ENCODE data around the gene PJA1. TPM values are rescaled to one million over a fixed set of nuclear protein-coding genes. Genes with fewer than 3 reads are reported as not detected.

The PJA1 gene
- total RNA-seq, 3 donors from 2014 or later (not counting 1 experiment from before 2014, with no cell fraction given): 18.5 to 23.4 (median 22.0) TPM

- H3K9me3 ChIP-seq (ENCODE audit: control insufficient read depth, insufficient read depth, low read length): no peaks in the 10 kb centered on the region
- DNase-seq (no peak), ATAC-seq (no peak)
- H3K9me3 Mint-ChIP-seq: no peaks in the 10 kb centered on the region
- H3K4me1 ChIP-seq (ENCODE audit: control insufficient read depth, insufficient read depth, low read length): peaks cover 17% of the 10 kb centered on the region
- H3K36me3 Mint-ChIP-seq: no peaks in the 10 kb centered on the region
- WGBS (ENCODE audit: insufficient coverage): 96% methylated on average over 9 of the region's 10 CpGs
- TF ChIP-seq CTCF (IDR thresholded peaks at IDR 0.05): no peak
- no peak overlapping the region for H3K4me3 ChIP-seq (ENCODE audit: low read length)
- H3K36me3 ChIP-seq (ENCODE audit: control insufficient read depth, insufficient read depth, low read length): peaks cover 2% of the 10 kb centered on the region
- no peaks in the 10 kb centered on the region for H3K27me3 ChIP-seq (ENCODE audit: control insufficient read depth, insufficient read depth, low read length)
- H3K27ac Mint-ChIP-seq: no peak overlapping the region
- H3K27ac ChIP-seq (ENCODE audit: low read length): no peak overlapping the region
- no peak overlapping the region for H3K4me3 Mint-ChIP-seq
- intact Hi-C loops (cut with micrococcal nuclease): no loop called here
- H3K27me3 Mint-ChIP-seq (ENCODE audit: low read depth in 2 of 2): no peaks in the 10 kb centered on the region
- peaks cover 7 to 27% of the 10 kb centered on the region in 2 donors for H3K4me1 Mint-ChIP-seq
Measured at GRCh38 chrX:69161371-69161770, 3.9 kb downstream of the PJA1 start.

- peak in 2 of 3 donors; percentile 36 to 53 for ATAC-seq
- Mint-ChIP-seq H3K9me3 (no peaks in the 10 kb centered on the region), H3K4me1 (peaks cover 3 to 13% of the 10 kb centered on the region in 2 donors), H3K36me3 (no peaks in the 10 kb centered on the region), H3K27ac (no peak overlapping the region), H3K4me3 (no peak overlapping the region), H3K27me3 (ENCODE audit: low read depth in 2 of 2) (no peaks in the 10 kb centered on the region)
- peak; percentile 22 for TF ChIP-seq CTCF (IDR thresholded peaks at IDR 0.05)
- peaks cover 2% of the 10 kb centered on the region for H3K36me3 ChIP-seq (ENCODE audit: control insufficient read depth, insufficient read depth, low read length)
- intact Hi-C loops (cut with micrococcal nuclease): no loop called here
- no peaks in the 10 kb centered on the region for H3K9me3 ChIP-seq (ENCODE audit: control insufficient read depth, insufficient read depth, low read length)
- 61% methylated on average over 13 of the region's 13 CpGs for WGBS (ENCODE audit: insufficient coverage)
- H3K4me3 ChIP-seq (ENCODE audit: low read length): no peak overlapping the region
- H3K4me1 ChIP-seq (ENCODE audit: control insufficient read depth, insufficient read depth, low read length): peaks cover 9% of the 10 kb centered on the region
- no peaks in the 10 kb centered on the region for H3K27me3 ChIP-seq (ENCODE audit: control insufficient read depth, insufficient read depth, low read length)
- H3K27ac ChIP-seq (ENCODE audit: low read length): no peak overlapping the region
- peak in 1 of 2 donors; percentile 57 for DNase-seq
Measured at GRCh38 chrX:69158166-69158980, 6.9 kb downstream of the PJA1 start.

GRCh38 chrX:69156638-69157037, 8.6 kb downstream of the PJA1 start:
- Histone ChIP-seq H3K9me3 (ENCODE audit: control insufficient read depth, insufficient read depth, low read length) (no peaks in the 10 kb centered on the region), H3K4me3 (ENCODE audit: low read length) (no peak overlapping the region), H3K27me3 (ENCODE audit: control insufficient read depth, insufficient read depth, low read length) (no peaks in the 10 kb centered on the region), H3K4me1 (ENCODE audit: control insufficient read depth, insufficient read depth, low read length) (no peaks in the 10 kb centered on the region), H3K27ac (ENCODE audit: low read length) (no peak overlapping the region), H3K36me3 (ENCODE audit: control insufficient read depth, insufficient read depth, low read length) (no peaks in the 10 kb centered on the region)
- ATAC-seq: no peak
- intact Hi-C loops (cut with micrococcal nuclease): no loop called here
- Mint-ChIP-seq H3K27ac (no peak overlapping the region), H3K9me3 (no peaks in the 10 kb centered on the region), H3K4me1 (no peaks in the 10 kb centered on the region), H3K4me3 (no peak overlapping the region), H3K27me3 (ENCODE audit: low read depth in 2 of 2) (no peaks in the 10 kb centered on the region), H3K36me3 (no peaks in the 10 kb centered on the region)
- DNase-seq: no peak
- TF ChIP-seq CTCF (IDR thresholded peaks at IDR 0.05): no peak
- WGBS (ENCODE audit: insufficient coverage): 98% methylated on average over 3 of the region's 5 CpGs

All from natural killer cell (primary cell).